Omental fat pad (tissue), 4 donors: ENCODE data around the gene DYNC2H1. TPM values are rescaled to one million over a fixed set of nuclear protein-coding genes. Genes with fewer than 3 reads are reported as not detected.
A peak's percentile ranks its signal among the peaks of the same experiment; 100 is the strongest.

Experiments
- ATAC-seq: fragments of 150-250 bp; one replicate; pipeline ENCODE4 v1.9.1; 2016; ENCODE audit warnings: mild to moderate bottlenecking, moderate library complexity; ENCODE audit not compliant: low FRiP score
- DNase-seq: peaks from one replicate; pipeline ENCODE4 v3.0.0-alpha.2; 2019; ENCODE audit warnings: low spot score
- total RNA-seq, 4 donors: library from RNA; depleted of rRNA; stranded (reverse); fragments of >200 nt; gene quantifications; one replicate each; pipeline ENCODE4 v1.1.0, GENCODE V29; 2016
- TF ChIP-seq, protein P1 (sequence below), 3 donors: fragments of 450-650 bp; IDR thresholded peaks; one replicate each; pipeline ENCODE4 v1.5.1; 2016 to 2017; ENCODE audit warnings: antibody characterized with exemption in 3 of 3, mild to moderate bottlenecking in 3 of 3, moderate library complexity in 2 of 3

Gene DYNC2H1, protein sequence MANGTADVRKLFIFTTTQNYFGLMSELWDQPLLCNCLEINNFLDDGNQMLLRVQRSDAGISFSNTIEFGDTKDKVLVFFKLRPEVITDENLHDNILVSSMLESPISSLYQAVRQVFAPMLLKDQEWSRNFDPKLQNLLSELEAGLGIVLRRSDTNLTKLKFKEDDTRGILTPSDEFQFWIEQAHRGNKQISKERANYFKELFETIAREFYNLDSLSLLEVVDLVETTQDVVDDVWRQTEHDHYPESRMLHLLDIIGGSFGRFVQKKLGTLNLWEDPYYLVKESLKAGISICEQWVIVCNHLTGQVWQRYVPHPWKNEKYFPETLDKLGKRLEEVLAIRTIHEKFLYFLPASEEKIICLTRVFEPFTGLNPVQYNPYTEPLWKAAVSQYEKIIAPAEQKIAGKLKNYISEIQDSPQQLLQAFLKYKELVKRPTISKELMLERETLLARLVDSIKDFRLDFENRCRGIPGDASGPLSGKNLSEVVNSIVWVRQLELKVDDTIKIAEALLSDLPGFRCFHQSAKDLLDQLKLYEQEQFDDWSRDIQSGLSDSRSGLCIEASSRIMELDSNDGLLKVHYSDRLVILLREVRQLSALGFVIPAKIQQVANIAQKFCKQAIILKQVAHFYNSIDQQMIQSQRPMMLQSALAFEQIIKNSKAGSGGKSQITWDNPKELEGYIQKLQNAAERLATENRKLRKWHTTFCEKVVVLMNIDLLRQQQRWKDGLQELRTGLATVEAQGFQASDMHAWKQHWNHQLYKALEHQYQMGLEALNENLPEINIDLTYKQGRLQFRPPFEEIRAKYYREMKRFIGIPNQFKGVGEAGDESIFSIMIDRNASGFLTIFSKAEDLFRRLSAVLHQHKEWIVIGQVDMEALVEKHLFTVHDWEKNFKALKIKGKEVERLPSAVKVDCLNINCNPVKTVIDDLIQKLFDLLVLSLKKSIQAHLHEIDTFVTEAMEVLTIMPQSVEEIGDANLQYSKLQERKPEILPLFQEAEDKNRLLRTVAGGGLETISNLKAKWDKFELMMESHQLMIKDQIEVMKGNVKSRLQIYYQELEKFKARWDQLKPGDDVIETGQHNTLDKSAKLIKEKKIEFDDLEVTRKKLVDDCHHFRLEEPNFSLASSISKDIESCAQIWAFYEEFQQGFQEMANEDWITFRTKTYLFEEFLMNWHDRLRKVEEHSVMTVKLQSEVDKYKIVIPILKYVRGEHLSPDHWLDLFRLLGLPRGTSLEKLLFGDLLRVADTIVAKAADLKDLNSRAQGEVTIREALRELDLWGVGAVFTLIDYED (N-terminal part only)
- total RNA-seq: 10 to 100 TPM; 14.7 to 34.1 (median 23.7) TPM

DNA sequence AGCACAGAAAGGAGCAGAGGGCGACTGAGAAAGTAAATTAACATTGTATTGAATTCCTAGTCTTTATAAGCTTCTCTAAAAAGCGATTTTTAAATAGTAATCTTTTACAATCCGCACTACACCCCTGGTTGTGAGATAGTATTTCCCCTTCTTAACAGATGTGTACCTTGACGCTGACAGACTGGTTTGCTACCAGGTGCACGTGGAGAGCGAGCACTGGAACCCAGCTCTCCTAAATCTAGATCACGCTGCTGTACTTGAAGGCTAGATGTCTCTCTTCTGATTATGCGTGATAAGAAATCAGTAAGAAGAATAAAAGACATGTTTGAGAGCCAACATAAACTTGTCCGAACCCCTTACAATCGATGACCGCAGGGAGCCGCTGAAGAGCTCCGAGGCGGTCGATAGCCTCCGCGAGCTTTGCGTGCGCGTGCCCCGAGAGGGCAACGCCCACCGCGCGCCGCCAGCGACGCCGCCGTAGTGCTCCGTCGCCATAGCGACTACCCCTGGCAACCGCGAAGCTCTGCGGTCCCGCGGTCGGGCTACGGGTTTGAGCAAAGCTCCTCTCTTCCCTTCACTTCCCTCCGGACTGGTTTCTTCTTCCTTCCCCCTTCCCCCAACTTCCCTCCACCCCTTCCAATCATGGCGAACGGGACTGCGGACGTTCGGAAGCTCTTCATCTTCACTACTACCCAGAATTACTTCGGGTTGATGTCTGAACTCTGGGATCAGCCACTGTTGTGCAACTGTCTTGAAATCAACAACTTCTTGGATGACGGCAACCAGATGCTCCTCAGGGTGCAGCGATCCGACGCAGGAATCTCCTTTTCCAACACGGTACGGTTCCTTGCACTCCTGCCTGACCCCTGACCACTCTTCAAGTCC is at the start of gene DYNC2H1:
DYNC2H1 (plus strand) TSS at position 494 of the 885 bp plus-strand sequence; CDS start at position 643, 149 bp downstream.
- TF ChIP-seq, protein P1, sequence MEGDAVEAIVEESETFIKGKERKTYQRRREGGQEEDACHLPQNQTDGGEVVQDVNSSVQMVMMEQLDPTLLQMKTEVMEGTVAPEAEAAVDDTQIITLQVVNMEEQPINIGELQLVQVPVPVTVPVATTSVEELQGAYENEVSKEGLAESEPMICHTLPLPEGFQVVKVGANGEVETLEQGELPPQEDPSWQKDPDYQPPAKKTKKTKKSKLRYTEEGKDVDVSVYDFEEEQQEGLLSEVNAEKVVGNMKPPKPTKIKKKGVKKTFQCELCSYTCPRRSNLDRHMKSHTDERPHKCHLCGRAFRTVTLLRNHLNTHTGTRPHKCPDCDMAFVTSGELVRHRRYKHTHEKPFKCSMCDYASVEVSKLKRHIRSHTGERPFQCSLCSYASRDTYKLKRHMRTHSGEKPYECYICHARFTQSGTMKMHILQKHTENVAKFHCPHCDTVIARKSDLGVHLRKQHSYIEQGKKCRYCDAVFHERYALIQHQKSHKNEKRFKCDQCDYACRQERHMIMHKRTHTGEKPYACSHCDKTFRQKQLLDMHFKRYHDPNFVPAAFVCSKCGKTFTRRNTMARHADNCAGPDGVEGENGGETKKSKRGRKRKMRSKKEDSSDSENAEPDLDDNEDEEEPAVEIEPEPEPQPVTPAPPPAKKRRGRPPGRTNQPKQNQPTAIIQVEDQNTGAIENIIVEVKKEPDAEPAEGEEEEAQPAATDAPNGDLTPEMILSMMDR (IDR thresholded peaks at IDR 0.05): no peak
- peak; percentile 36 for DNase-seq
- ATAC-seq: peak; percentile 96

DNA sequence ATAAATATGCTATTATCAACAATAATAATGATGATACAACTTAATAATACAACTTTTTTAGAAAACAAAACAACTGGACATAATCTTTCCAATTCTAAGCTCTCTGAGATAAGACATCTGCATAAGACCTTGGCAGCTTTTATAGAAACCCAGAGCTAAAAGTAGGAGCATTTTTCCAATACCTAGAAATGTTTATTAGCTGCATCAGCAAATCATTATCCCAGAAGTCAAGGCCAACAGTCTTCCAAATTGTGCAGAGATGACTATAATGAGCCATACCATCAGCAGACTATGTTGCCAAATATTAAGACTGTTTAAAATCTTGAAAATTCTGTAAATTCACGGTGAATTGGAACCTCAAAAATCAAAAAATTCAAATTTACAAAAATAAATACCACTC is 47.6 kb upstream of the DYNC2H1 start:
- no peak for DNase-seq
- TF ChIP-seq, protein P1 (IDR thresholded peaks at IDR 0.05): no peak
- ATAC-seq: no peak

DNA sequence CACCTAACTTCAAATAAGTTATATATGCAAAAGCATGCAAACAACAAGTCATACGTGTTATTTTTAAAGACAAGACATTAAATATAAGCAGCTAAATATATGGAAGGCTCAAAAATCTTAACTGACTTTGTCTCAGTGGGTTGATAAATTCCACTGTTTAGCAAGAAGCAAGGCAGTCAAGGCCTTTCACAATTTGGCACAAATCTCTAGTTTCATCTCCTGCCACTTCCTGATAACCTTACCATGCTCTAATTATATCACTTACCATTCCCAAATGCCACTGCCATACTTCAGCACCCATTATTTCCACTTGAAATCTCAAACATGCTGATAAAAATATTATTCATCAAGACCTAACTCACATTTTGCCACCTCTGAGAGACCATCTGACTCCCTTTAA is 42.1 kb upstream of the DYNC2H1 start:
- ATAC-seq (no peak), DNase-seq (no peak)
- TF ChIP-seq, protein P1 (IDR thresholded peaks at IDR 0.05): no peak

DNA sequence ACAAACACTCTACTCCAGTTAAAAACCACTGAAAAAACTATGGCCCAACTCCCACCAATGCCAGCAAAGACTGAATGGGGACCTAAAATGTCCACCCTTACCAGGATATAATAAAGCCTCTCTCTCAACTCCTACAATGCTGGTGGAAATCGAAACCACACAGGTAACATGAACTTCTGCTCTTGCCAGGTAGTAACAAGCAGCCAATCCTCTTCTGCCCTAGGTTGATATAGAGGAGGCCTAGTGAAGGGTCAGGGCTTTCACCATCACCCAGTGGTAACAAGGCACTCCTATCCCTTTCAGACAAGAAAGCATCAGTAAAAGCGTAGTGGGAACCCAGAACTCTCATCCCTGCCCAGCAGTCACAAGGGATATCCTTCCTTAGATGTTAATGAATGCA is 39.9 kb upstream of the DYNC2H1 start:
- ATAC-seq (no peak), DNase-seq (no peak)
- TF ChIP-seq, protein P1 (IDR thresholded peaks at IDR 0.05): no peak

DNA sequence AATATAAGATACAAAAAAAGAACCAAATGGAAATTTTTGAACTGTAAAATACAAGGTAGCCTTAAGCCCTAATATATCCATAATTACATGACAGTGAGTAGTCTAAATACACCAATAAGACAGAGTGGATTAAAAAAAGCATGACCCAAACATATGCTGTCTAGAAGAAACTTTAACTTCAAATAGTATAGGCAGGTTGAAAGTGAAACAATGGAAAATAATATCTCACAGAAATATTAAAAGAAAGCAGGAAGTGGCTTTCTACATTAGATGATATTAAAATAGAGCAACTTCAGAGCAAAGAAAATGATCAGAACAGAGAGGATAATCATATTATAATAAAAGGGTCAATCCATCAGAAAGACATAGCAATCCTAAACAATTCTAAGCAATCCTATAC is 39.1 kb upstream of the DYNC2H1 start:
- TF ChIP-seq, protein P1 (IDR thresholded peaks at IDR 0.05): no peak

DNA sequence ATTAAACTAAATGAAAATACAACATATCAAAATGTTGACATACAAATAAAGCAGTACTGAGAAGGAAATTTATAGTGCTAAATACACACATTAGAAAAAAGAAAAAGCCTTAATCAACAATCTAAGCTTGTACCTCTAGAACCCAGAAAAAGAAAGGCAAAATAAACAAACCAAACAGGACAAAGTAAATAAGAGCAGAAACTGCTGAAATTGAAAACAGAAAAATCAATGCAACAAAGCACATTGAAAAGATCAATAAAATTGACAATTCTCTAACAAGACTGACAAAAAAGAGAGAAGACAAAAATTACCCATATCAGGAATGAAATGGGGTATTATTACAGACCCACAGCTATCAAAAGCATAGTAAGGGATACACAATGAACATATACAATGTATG is 38.2 kb upstream of the DYNC2H1 start:
- TF ChIP-seq, protein P1 (IDR thresholded peaks at IDR 0.05): no peak
- DNase-seq (no peak), ATAC-seq (no peak)

More for the DNA sequence above, 39.1 kb upstream of the DYNC2H1 start:
- no peak for ATAC-seq
- no peak for DNase-seq
